ENCODE data around the gene GFI1.

- TF ChIP-seq MIXL1 (CRISPR knock-in tag; IDR thresholded peaks at IDR 0.05) (no peak), POLR2A (IDR thresholded peaks at IDR 0.05; ENCODE audit: insufficient read depth in 1 of 2, low read depth in 2 of 2, low read length in 2 of 2) (no peak), RNF2 (conservative IDR thresholded peaks at IDR 0.05; ENCODE audit: low read depth) (no peak), EP300 (IDR thresholded peaks at IDR 0.05; ENCODE audit: low read depth in 2 of 2, low read length in 2 of 2) (no peak), EP300 (CRISPR knock-in tag; IDR thresholded peaks at IDR 0.05; ENCODE audit: borderline replicate concordance) (no peak), MAFG (CRISPR knock-in tag; IDR thresholded peaks at IDR 0.05) (no peak), THAP7 (CRISPR knock-in tag; IDR thresholded peaks at IDR 0.05) (no peak)
Observed at GRCh38 chr1:92441316-92441696, 45.4 kb downstream of the GFI1 start.

Data from HepG2 (cell line).